ENCODE measurements around the gene BTBD9. TPM values are rescaled to one million over a fixed set of nuclear protein-coding genes. Genes with fewer than 3 reads are reported as not detected.

BTBD9 gene
- total and polyA plus RNA-seq, 4 donors, result 8.7 to 73.9 (median 28.3) TPM

DNA sequence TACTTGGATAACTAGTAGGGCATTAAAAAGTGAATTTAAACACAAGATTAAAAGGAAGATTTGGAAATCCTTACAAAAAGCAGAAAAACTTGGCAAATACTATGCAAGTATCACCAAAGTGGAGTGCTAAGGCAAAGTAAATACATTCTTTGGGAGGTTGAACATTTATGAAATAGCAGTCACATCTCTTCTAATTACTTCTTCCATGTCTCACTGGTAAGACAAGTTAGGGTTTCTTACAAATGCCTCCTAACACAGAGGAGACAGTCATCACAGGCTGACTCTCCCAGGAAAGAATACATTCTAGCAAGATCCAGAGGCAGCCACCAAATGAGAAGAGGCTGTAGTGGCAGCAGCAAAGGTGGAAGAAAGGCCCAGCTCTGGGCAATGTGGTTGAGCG is 298.2 kb downstream of the BTBD9 start:
- 95 to 100% methylated on average over 1 of the region's 1 CpG for WGBS, 2 donors
- Histone ChIP-seq H3K4me3 (no peak overlapping the region), H3K27ac (ENCODE audit: low read depth in 1 of 2, low read length in 1 of 2) (no peak overlapping the region), H3K27me3 (ENCODE audit: control insufficient read depth in 3 of 3, insufficient read depth in 3 of 3, low read length in 2 of 3) (no peaks in the 10 kb centered on the region), H3K36me3 (ENCODE audit: control insufficient read depth in 4 of 4, insufficient read depth in 4 of 4, low read length in 4 of 4) (peaks cover 0 to 3% (median under 1%) of the 10 kb centered on the region in 4 donors), H3K9ac (ENCODE audit: insufficient read depth in 1 of 2, low read length in 2 of 2) (no peak overlapping the region), H3K9me3 (ENCODE audit: control insufficient read depth in 4 of 4, insufficient read depth in 3 of 4, low read length in 3 of 4) (no peaks in the 10 kb centered on the region), H3K4me1 (ENCODE audit: control insufficient read depth in 5 of 5, insufficient read depth in 5 of 5, low read length in 5 of 5) (peaks cover 0 to 2% (median 0%) of the 10 kb centered on the region in 5 donors)
- no peak for DNase-seq
- TF ChIP-seq, protein P1, sequence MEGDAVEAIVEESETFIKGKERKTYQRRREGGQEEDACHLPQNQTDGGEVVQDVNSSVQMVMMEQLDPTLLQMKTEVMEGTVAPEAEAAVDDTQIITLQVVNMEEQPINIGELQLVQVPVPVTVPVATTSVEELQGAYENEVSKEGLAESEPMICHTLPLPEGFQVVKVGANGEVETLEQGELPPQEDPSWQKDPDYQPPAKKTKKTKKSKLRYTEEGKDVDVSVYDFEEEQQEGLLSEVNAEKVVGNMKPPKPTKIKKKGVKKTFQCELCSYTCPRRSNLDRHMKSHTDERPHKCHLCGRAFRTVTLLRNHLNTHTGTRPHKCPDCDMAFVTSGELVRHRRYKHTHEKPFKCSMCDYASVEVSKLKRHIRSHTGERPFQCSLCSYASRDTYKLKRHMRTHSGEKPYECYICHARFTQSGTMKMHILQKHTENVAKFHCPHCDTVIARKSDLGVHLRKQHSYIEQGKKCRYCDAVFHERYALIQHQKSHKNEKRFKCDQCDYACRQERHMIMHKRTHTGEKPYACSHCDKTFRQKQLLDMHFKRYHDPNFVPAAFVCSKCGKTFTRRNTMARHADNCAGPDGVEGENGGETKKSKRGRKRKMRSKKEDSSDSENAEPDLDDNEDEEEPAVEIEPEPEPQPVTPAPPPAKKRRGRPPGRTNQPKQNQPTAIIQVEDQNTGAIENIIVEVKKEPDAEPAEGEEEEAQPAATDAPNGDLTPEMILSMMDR (IDR thresholded peaks at IDR 0.05; ENCODE audit: control extremely low read depth, extremely low read depth), result no peak
- no peak for ATAC-seq (ENCODE audit: insufficient read depth, low FRiP score)

DNA sequence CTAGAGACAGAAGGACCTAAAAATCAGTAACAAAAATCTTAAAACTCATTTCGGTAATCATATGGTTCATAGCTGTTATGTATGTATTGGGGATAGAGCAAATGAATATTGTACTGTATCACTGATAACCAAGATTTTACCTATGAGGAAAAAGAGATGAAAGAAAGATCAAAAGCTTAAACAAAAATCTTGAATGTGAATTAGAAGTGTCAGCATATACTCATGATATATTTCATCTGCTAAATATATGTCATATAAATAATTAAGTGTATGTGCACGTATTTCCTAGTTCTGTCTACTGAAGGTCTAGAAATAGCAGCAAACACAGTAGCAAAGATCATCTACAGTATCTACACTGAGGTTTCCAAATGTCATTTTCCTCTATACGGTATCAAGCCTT is 299.8 kb downstream of the BTBD9 start:
- ATAC-seq (ENCODE audit: insufficient read depth, low FRiP score) (no peak), DNase-seq (no peak)
- peaks cover 0 to 3% (median 0%) of the 10 kb centered on the region in 4 donors for H3K36me3 ChIP-seq (ENCODE audit: control insufficient read depth in 4 of 4, insufficient read depth in 4 of 4, low read length in 4 of 4)
- H3K27me3 ChIP-seq (ENCODE audit: control insufficient read depth in 3 of 3, insufficient read depth in 3 of 3, low read length in 2 of 3), result no peaks in the 10 kb centered on the region
- H3K27ac ChIP-seq (ENCODE audit: low read depth in 1 of 2, low read length in 1 of 2), result no peak overlapping the region
- no peaks in the 10 kb centered on the region for H3K9me3 ChIP-seq (ENCODE audit: control insufficient read depth in 4 of 4, insufficient read depth in 3 of 4, low read length in 3 of 4)
- H3K4me1 ChIP-seq (ENCODE audit: control insufficient read depth in 5 of 5, insufficient read depth in 5 of 5, low read length in 5 of 5), result peaks cover 0 to 2% (median 0%) of the 10 kb centered on the region in 5 donors
- WGBS, 2 donors, result 77 to 83% methylated on average over 3 of the region's 3 CpGs
- TF ChIP-seq, protein P1 (IDR thresholded peaks at IDR 0.05; ENCODE audit: control extremely low read depth, extremely low read depth), result no peak
- no peak overlapping the region for H3K9ac ChIP-seq (ENCODE audit: insufficient read depth in 1 of 2, low read length in 2 of 2)
- no peak overlapping the region for H3K4me3 ChIP-seq

DNA sequence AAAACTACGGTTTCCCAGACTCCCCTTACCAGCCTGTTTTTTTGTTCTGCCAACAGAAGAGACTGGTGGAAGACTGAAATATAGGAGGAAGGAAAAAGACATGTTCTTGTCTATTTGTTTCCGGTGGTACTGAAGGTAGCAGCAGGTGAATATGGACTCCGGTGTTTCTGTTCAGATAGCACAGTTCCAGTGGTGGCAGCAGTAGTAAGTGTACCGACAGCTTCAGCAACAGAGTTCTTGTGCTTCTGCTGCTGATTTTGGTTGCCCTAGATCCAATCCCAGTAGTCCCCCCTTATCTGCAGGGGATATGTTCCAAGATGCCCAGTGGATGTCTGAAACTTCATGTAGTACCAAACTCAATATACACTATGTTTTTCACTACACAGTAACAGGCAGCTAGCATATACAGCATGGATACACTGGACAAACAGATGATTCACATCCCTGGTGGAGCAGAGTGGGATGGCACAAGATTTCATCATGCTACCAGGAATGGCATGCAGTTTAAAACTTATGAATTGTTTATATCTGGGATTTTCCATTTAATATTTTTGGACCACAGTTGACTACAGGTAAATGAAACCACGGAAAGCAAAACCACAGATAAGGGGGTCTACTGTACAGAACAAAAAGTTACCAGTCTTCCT is 301.8 kb downstream of the BTBD9 start:
- no peaks in the 10 kb centered on the region for H3K27me3 ChIP-seq (ENCODE audit: control insufficient read depth in 3 of 3, insufficient read depth in 3 of 3, low read length in 2 of 3)
- peaks cover 0 to 5% (median 0%) of the 10 kb centered on the region in 4 donors for H3K9me3 ChIP-seq (ENCODE audit: control insufficient read depth in 4 of 4, insufficient read depth in 3 of 4, low read length in 3 of 4)
- H3K36me3 ChIP-seq (ENCODE audit: control insufficient read depth in 4 of 4, insufficient read depth in 4 of 4, low read length in 4 of 4), result peaks cover 0 to 5% (median 0%) of the 10 kb centered on the region in 4 donors
- WGBS, 2 donors, result 95 to 96% methylated on average over 5 of the region's 5 CpGs
- no peak overlapping the region for H3K4me3 ChIP-seq
- H3K27ac ChIP-seq (ENCODE audit: low read depth in 1 of 2, low read length in 1 of 2), result no peak overlapping the region
- TF ChIP-seq, protein P1 (IDR thresholded peaks at IDR 0.05; ENCODE audit: control extremely low read depth, extremely low read depth), result no peak
- no peak for ATAC-seq (ENCODE audit: insufficient read depth, low FRiP score)
- peaks cover 0 to 2% (median 0%) of the 10 kb centered on the region in 5 donors for H3K4me1 ChIP-seq (ENCODE audit: control insufficient read depth in 5 of 5, insufficient read depth in 5 of 5, low read length in 5 of 5)
- H3K9ac ChIP-seq (ENCODE audit: insufficient read depth in 1 of 2, low read length in 2 of 2), result no peak overlapping the region
- DNase-seq, result no peak
